Subcutaneous abdominal adipose tissue (tissue), 5 donors: ENCODE measurements around the gene ZNF22.
"Not testable (repeated sequence)": the region's sequence is repeated elsewhere in the genome, so short reads cannot be mapped to it uniquely, and the experiment has no call there.

Source experiments
- H3K27ac ChIP-seq: one replicate; pipeline ENCODE4 v1.7.0; 2013; ENCODE audit warnings: low read depth, mild to moderate bottlenecking, inconsistent platforms, low read length, moderate library complexity
- H3K27me3 ChIP-seq, 5 donors: one replicate each; pipeline ENCODE4 v1.7.0; 2013; ENCODE audit warnings: low read length in 5 of 5, inconsistent platforms in 1 of 5; ENCODE audit not compliant: control insufficient read depth in 5 of 5, insufficient read depth in 4 of 5
- H3K36me3 ChIP-seq, 5 donors: one replicate each; pipeline ENCODE4 v1.7.0; 2013; ENCODE audit warnings: low read length in 5 of 5; ENCODE audit not compliant: control insufficient read depth in 5 of 5, insufficient read depth in 5 of 5
- H3K4me1 ChIP-seq, 5 donors: one replicate each; pipeline ENCODE4 v1.7.0; 2013; ENCODE audit warnings: low read length in 5 of 5, mild to moderate bottlenecking in 3 of 5, moderate library complexity in 1 of 5; ENCODE audit not compliant: control insufficient read depth in 5 of 5, insufficient read depth in 5 of 5
- H3K4me3 ChIP-seq, 5 donors: one replicate each; pipeline ENCODE4 v1.7.0; 2013; ENCODE audit warnings: low read length in 5 of 5, low read depth in 1 of 5
- H3K9ac ChIP-seq, 5 donors: one replicate each; pipeline ENCODE4 v1.7.0; 2013; ENCODE audit warnings: low read length in 5 of 5, mild to moderate bottlenecking in 4 of 5, moderate library complexity in 3 of 5
- H3K9me3 ChIP-seq, 5 donors: one replicate each; pipeline ENCODE4 v1.7.0; 2013; ENCODE audit warnings: low read length in 5 of 5; ENCODE audit not compliant: control insufficient read depth in 5 of 5
- donor health status: healthy.
- donor health status: healthy.
- donor health status: healthy.
- donor health status: healthy.
- donor health status: healthy.

ZNF22 gene

DNA sequence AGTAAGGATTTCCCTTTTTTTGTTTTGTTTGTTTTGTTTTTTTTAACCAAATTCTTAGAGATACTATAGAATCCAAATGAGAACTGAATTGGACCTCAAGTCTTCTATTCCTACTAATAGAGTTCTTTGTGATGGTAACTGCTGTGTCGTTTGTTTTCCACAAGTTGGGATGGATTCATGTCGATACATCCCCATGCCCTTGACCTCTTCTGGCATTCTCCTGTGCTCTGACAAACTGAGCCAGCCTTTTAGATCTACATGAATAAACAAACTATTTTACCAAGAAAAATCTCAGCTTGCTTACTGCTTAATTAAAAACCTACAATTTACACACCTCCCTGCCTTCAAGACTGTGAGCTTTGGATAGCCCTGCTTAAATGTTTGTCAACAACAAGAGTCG is 3.9 kb downstream of the ZNF22 start:
- Histone ChIP-seq H3K36me3 (peaks cover 6 to 21% (median 16%) of the 10 kb centered on the region in 5 donors), H3K4me1 (peaks cover 5 to 40% (median 40%) of the 10 kb centered on the region in 5 donors), H3K9ac (no peak overlapping the region), H3K27ac (no peak overlapping the region), H3K4me3 (no peak overlapping the region), H3K9me3 (peaks cover 0 to 4% (median 0%) of the 10 kb centered on the region in 5 donors), H3K27me3 (no peaks in the 10 kb centered on the region)

DNA sequence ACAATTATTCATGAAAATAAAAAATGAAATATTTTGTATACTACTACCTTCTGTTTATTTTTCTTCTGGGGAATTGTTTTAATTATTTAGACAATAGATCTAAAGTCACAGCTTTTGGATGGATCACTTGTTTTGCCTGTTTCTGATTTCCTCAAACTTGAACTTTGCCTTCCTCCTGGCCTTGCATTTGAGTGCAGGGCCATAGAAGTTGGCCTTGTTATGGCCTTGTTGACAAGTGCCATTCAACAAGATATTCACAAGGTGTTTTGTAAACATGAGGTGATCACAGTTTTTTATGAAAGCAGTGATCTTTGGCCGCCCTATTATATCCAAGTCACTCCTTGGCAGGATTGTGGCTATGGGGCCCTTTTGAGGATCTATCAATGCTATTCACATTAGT is 4.6 kb downstream of the ZNF22 start:
- H3K27ac ChIP-seq, result no peak overlapping the region

DNA sequence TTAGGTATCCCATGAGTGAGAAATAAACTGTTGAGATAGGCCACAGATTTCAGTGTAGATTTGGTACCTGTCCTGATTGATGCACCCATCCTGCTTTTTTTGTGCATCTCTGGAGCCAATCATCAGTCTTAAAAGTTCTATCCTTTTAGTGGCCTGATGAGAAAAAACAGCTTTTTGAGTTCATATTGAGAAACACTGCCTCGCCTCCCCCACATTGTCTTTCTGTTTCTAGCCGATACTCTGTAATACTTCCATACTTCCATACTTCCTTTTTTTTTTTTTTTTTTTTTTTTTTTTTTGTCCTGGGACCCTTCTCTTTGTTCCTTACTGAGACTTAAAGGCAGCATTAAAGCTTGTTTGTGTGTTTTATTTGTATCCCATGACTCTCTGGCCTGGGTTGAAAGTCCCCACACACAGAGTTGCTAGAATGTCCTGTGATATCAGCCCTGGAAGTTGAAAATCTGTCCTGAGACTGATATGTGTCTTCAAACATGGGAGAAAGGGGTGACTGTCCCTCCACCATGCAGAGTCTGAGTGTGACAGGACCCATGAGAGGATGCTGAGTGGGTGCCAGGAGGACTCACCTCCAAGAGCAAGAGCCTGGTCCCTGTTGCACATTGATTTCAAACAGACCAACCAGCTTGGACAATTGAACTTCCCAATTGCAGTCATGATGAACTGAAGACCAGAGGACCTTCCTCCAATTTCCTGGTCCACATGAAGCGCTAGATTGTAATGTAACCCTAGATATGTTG is 5.7 kb downstream of the ZNF22 start:
- peaks cover 0 to 26% (median 24%) of the 10 kb centered on the region in 5 donors for H3K4me1 ChIP-seq
- peaks cover 0 to 4% (median 0%) of the 10 kb centered on the region in 5 donors for H3K9me3 ChIP-seq
- peaks cover 6 to 21% (median 16%) of the 10 kb centered on the region in 5 donors for H3K36me3 ChIP-seq
- peak overlapping the region in 1 of 5 donors; percentile 30 for H3K9ac ChIP-seq
- H3K27ac ChIP-seq, result no peak overlapping the region
- H3K4me3 ChIP-seq, result no peak overlapping the region
- H3K27me3 ChIP-seq, result no peaks in the 10 kb centered on the region

More for the DNA sequence above, 4.6 kb downstream of the ZNF22 start:
- Histone ChIP-seq H3K27me3 (no peaks in the 10 kb centered on the region), H3K9ac (no peak overlapping the region), H3K9me3 (peaks cover 0 to 4% (median 0%) of the 10 kb centered on the region in 5 donors), H3K36me3 (peaks cover 6 to 21% (median 16%) of the 10 kb centered on the region in 5 donors), H3K4me1 (peaks cover 0 to 34% (median 33%) of the 10 kb centered on the region in 5 donors), H3K4me3 (no peak overlapping the region)

DNA sequence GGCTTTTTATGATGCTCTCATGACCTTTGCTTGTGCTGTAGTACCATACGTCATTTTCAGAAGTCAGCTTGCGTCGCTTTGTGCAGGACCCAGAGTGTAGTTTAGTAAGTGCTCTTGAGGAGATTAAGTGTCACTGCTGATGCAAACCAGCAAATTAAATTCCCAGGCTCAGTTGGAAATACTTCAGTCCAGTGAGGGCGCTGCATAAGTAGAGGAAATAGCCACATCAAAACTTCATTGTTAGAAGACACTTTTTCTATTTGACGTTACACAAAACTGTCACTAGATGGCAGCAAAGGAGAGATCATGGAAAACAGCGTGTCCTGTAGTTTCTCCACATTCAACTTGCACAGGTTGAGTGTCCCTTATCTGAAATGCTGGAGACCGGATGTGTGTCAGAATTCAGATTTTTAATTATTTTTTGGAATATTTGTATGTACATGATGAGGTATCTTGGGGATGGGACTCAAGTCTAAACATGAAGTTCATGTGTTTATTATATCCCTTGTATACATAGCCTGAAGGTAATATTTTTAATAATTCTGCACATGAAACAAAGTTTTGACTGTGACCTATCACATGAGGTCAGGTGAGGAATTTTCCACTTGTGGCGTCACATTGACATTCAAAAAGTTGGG is 7.9 kb downstream of the ZNF22 start:
- Histone ChIP-seq H3K4me3 (no peak overlapping the region), H3K4me1 (peaks cover 0 to 14% (median 12%) of the 10 kb centered on the region in 5 donors), H3K36me3 (peaks cover 2 to 16% (median 12%) of the 10 kb centered on the region in 5 donors), H3K9me3 (peaks cover 0 to 1% (median 0%) of the 10 kb centered on the region in 5 donors), H3K9ac (no peak overlapping the region), H3K27ac (no peak overlapping the region), H3K27me3 (no peaks in the 10 kb centered on the region)

DNA sequence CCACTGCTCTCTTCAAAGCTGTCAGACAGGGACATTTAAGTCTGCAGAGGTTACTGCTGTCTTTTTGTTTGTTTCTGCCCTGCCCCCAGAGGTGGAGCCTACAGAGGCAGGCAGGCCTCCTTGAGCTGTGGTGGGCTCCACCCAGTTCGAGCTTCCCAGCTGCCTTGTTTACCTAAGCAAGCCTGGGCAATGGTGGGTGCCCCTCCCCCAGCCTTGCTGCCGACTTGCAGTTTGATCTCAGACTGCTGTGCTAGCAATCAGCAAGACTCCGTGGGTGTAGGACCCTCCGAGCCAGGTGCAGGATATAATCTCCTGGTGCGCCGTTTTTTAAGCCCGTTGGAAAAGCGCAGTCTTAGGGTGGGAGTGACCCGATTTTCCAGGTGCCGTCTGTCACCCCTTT is 13.8 kb downstream of the ZNF22 start:
- H3K4me1 ChIP-seq, H3K9me3 ChIP-seq, H3K4me3 ChIP-seq, H3K27me3 ChIP-seq, H3K9ac ChIP-seq, H3K36me3 ChIP-seq, H3K27ac ChIP-seq: not testable (repeated sequence)

DNA sequence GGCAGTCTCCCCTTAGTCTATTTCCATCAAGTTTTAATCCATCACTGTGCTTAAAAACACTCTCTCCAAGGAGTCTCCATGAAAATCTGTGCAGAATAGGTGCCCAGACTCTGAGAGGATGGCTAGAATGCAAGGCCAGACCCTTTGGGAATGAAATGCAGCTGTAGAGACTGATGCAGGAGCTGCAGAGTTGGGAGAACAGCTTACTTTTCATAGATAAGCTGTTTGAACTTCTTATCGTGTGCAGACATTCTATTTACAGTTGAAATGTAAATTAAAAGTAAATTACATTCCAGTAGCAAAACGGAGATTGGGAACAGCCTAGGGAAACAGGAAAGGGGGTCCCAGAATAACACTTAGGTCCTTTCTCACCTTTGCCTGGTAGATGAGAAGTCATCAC is 14.9 kb downstream of the ZNF22 start:
- H3K27ac ChIP-seq, result no peak overlapping the region
- no peaks in the 10 kb centered on the region for H3K36me3 ChIP-seq
- H3K4me1 ChIP-seq, result no peaks in the 10 kb centered on the region
- H3K9ac ChIP-seq, result no peak overlapping the region
- H3K27me3 ChIP-seq, result no peaks in the 10 kb centered on the region
- H3K9me3 ChIP-seq, result no peaks in the 10 kb centered on the region
- no peak overlapping the region for H3K4me3 ChIP-seq

DNA sequence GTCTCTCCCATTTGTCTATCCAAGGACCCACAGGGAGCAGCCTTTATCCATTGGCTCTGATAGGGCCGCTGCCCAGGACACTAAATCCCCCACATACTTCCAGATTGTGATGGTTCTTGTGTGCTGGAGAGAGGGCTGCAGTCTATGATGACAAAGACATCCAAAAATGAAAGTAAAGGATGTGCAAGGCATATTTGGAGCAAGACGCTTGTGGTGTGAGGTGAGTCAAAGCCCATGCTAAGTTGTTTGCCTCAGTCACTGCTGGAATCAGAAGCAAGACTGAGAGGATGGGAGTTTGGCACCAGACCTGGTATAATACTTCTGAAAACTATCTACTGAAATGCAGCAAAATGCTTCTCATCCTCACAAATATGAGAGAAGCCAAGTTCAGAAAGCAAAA is 22.7 kb downstream of the ZNF22 start:
- H3K4me1 ChIP-seq, result no peaks in the 10 kb centered on the region
- no peak overlapping the region for H3K4me3 ChIP-seq
- H3K9ac ChIP-seq, result no peak overlapping the region
- no peaks in the 10 kb centered on the region for H3K27me3 ChIP-seq
- no peaks in the 10 kb centered on the region for H3K36me3 ChIP-seq
- no peak overlapping the region for H3K27ac ChIP-seq
- H3K9me3 ChIP-seq, result peaks cover 0 to 11% (median 3%) of the 10 kb centered on the region in 5 donors

DNA sequence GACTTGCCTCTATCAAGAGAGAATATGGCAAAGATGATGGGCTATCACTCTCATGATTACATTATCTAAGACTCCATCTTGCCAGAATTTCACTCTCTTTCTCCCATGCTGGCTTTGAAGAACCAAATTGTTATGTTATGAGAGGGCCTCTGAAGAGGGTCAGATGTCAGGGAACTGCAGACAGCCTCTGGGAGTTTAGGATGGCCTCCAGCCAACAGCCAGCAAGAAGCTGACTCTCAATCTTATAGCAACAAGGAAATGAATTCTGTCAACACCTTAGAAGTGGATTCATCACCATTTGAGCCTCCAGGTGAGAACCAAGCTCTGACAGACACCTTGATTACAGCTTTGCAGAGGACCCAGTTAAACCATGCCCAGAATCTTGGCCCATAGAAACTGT is 33.6 kb downstream of the ZNF22 start:
- Histone ChIP-seq H3K9ac (no peak overlapping the region), H3K4me1 (peaks cover 0 to 7% (median 5%) of the 10 kb centered on the region in 5 donors), H3K27me3 (no peaks in the 10 kb centered on the region), H3K27ac (no peak overlapping the region), H3K4me3 (no peak overlapping the region), H3K36me3 (no peaks in the 10 kb centered on the region), H3K9me3 (peaks cover 0 to 9% (median 3%) of the 10 kb centered on the region in 5 donors)

DNA sequence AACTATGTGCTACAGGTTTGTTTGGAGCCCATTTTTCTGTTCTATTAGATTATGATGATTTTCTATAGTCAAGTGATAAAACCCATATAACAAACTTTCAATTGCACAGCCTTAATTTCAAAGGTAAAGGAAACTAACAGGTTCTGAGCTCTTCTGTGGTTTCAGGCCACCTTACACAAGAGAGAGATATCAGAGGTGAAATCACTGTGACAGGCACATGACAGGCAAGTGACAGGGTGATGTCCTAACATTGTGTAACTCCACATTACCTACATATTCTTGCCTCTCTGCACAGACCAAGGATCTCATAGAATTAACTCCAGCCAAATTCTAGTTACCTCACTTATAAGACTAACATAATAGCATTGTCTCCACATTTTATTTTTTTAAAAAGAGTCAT is 35.0 kb downstream of the ZNF22 start:
- no peak overlapping the region for H3K9ac ChIP-seq
- no peak overlapping the region for H3K27ac ChIP-seq
- no peaks in the 10 kb centered on the region for H3K27me3 ChIP-seq
- H3K4me1 ChIP-seq, result peaks cover 0 to 7% (median 5%) of the 10 kb centered on the region in 5 donors
- peaks cover 0 to 4% (median 0%) of the 10 kb centered on the region in 5 donors for H3K9me3 ChIP-seq
- H3K4me3 ChIP-seq, result no peak overlapping the region
- H3K36me3 ChIP-seq, result no peaks in the 10 kb centered on the region

DNA sequence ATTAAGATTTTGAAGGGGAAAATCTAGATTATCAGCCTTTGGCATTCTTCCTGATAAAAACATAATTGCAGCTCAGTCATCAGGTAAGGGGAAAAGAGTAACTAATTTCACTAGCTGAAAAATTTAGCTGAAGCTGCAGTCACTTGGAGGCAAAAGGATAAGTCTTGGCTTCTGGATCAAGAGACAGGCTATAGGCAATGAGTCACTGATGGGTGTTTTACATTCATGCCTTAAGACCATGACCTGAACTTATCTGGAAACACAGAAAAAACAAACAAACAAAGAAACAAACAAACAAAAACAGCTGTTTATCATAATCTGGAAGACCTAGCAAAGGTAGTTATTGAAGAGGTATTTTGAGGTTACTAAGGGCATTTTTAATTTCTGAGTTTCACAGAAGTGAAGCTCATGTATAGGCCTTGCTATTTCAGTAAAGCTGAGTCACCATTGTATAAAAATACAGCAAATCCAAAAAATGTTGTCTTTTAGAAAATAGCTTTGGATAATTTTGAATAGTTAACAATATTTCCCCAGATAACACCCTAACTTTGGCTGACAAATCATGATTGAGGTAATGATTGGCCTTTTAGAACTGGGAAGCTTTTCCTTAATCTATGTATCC is 40.3 kb downstream of the ZNF22 start:
- Histone ChIP-seq H3K27ac (no peak overlapping the region), H3K9me3 (no peaks in the 10 kb centered on the region), H3K4me1 (no peaks in the 10 kb centered on the region)

More for the DNA sequence above, 40.3 kb downstream of the ZNF22 start:
- Histone ChIP-seq H3K4me3 (no peak overlapping the region), H3K27me3 (no peaks in the 10 kb centered on the region), H3K36me3 (no peaks in the 10 kb centered on the region), H3K9ac (no peak overlapping the region)
